ENCODE measurements around the gene PHYHIPL.
"Not testable (repeated sequence)": the region's sequence is repeated elsewhere in the genome, so short reads cannot be mapped to it uniquely, and the experiment has no call there.

PHYHIPL gene

GRCh38 chr10:59216178-59216869 is 39.9 kb downstream of the PHYHIPL start:
- DNase-seq (ENCODE audit: extremely low read depth, low read depth): no peak
- TF ChIP-seq, protein P1, sequence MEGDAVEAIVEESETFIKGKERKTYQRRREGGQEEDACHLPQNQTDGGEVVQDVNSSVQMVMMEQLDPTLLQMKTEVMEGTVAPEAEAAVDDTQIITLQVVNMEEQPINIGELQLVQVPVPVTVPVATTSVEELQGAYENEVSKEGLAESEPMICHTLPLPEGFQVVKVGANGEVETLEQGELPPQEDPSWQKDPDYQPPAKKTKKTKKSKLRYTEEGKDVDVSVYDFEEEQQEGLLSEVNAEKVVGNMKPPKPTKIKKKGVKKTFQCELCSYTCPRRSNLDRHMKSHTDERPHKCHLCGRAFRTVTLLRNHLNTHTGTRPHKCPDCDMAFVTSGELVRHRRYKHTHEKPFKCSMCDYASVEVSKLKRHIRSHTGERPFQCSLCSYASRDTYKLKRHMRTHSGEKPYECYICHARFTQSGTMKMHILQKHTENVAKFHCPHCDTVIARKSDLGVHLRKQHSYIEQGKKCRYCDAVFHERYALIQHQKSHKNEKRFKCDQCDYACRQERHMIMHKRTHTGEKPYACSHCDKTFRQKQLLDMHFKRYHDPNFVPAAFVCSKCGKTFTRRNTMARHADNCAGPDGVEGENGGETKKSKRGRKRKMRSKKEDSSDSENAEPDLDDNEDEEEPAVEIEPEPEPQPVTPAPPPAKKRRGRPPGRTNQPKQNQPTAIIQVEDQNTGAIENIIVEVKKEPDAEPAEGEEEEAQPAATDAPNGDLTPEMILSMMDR (IDR thresholded peaks at IDR 0.05; ENCODE audit: low read depth, low read length, missing control alignments): no peak
- no peak overlapping the region for H3K4me3 ChIP-seq (replicated peaks; ENCODE audit: low read depth, low read length)

DNA sequence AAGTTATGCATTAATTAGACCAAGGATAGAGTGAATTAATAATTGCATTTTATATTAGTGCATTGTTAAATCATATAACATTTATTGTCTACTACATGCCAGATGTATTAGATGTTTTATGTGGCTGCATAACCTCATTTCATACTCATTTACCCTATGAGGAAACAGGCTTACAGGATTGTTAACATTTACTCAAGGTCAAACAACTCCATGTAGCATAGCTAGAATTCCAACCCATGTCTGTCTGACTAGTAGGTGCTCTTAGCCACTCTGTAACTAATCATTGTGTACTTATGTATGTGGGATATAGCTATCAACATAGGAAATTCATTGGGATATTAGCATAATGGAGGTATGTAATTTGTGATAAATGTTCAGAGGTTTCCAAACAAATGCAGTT is 46.3 kb downstream of the PHYHIPL start:
- H3K4me3 ChIP-seq (replicated peaks; ENCODE audit: low read depth, low read length): no peak overlapping the region
- TF ChIP-seq, protein P1 (IDR thresholded peaks at IDR 0.05; ENCODE audit: low read depth, low read length, missing control alignments): no peak
- DNase-seq (ENCODE audit: extremely low read depth, low read depth): no peak

- not testable (repeated sequence) for DNase-seq (ENCODE audit: extremely low read depth, low read depth); H3K4me3 ChIP-seq (replicated peaks; ENCODE audit: low read depth, low read length)
Measured at GRCh38 chr10:59223597-59223996, 47.2 kb downstream of the PHYHIPL start.

- TF ChIP-seq, protein P1 (IDR thresholded peaks at IDR 0.05; ENCODE audit: low read depth, low read length, missing control alignments): no peak
- DNase-seq (ENCODE audit: extremely low read depth, low read depth): no peak
- no peak overlapping the region for H3K4me3 ChIP-seq (replicated peaks; ENCODE audit: low read depth, low read length)
Measured at GRCh38 chr10:59225211-59225610, 48.8 kb downstream of the PHYHIPL start.

- H3K4me3 ChIP-seq (replicated peaks; ENCODE audit: low read depth, low read length): no peak overlapping the region
- no peak for DNase-seq (ENCODE audit: extremely low read depth, low read depth)
- TF ChIP-seq, protein P1 (IDR thresholded peaks at IDR 0.05; ENCODE audit: low read depth, low read length, missing control alignments): no peak
Measured at GRCh38 chr10:59227136-59227673, 50.8 kb downstream of the PHYHIPL start.

- no peak for DNase-seq (ENCODE audit: extremely low read depth, low read depth)
- TF ChIP-seq, protein P1 (IDR thresholded peaks at IDR 0.05; ENCODE audit: low read depth, low read length, missing control alignments): no peak
- H3K4me3 ChIP-seq (replicated peaks; ENCODE audit: low read depth, low read length): no peak overlapping the region
Measured at GRCh38 chr10:59229441-59229840, 53.0 kb downstream of the PHYHIPL start.

DNA sequence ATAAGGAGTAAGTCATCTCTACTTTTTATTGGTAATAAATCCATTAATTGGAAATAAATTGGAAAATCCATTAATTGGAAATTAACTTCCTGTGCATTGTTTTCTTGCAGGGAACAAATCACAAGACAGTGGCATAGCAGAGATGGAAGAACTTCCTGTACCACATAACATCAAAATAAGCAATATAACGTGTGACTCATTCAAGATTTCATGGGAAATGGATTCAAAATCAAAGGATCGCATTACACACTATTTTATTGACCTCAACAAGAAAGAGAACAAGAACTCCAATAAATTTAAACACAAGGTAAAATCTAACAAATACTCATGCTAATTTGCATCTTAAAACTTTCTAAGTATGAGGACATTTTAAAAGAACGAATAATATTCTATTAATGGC is 57.8 kb downstream of the PHYHIPL start:
- H3K4me3 ChIP-seq (replicated peaks; ENCODE audit: low read depth, low read length): no peak overlapping the region
- no peak for DNase-seq (ENCODE audit: extremely low read depth, low read depth)
- TF ChIP-seq, protein P1 (IDR thresholded peaks at IDR 0.05; ENCODE audit: low read depth, low read length, missing control alignments): no peak
